Stimulated activated CD4-positive, alpha-beta T cell treated with anti-CD3 and anti-CD28 coated beads, Interleukin-12 subunit alpha, Interleukin-12 subunit beta, amount 100 ng/mL, for 4 hours (primary cell): ENCODE data around the gene PLA2G4F.

ENCODE experiments used
- DNase-seq: peaks from one replicate; pipeline ENCODE4 v3.0.0-alpha.2; 2020

Gene PLA2G4F

GRCh38 chr15:42130246-42130986 is 26.0 kb downstream of the PLA2G4F start:
- no peak for DNase-seq

- no peak for DNase-seq
These were observed 27.1 kb downstream of the PLA2G4F start for GRCh38 chr15:42129364-42129763.

GRCh38 chr15:42128476-42128875 is 28.0 kb downstream of the PLA2G4F start:
- no peak for DNase-seq

- no peak for DNase-seq
These were observed 32.9 kb downstream of the PLA2G4F start for GRCh38 chr15:42123546-42123945.

GRCh38 chr15:42121682-42122081 is 34.8 kb downstream of the PLA2G4F start:
- no peak for DNase-seq

GRCh38 chr15:42121021-42121420 is 35.4 kb downstream of the PLA2G4F start:
- no peak for DNase-seq

GRCh38 chr15:42120285-42120684 is 36.2 kb downstream of the PLA2G4F start:
- DNase-seq: no peak

GRCh38 chr15:42119446-42119760 is 37.0 kb downstream of the PLA2G4F start:
- DNase-seq: no peak

GRCh38 chr15:42118650-42119445 is 37.6 kb downstream of the PLA2G4F start:
- no peak for DNase-seq

- no peak for DNase-seq
These were observed 44.5 kb downstream of the PLA2G4F start for GRCh38 chr15:42111924-42112323.

- no peak for DNase-seq
These were observed 46.1 kb downstream of the PLA2G4F start for GRCh38 chr15:42110367-42110766.

- no peak for DNase-seq
These were observed 47.6 kb downstream of the PLA2G4F start for GRCh38 chr15:42108806-42109205.

- no peak for DNase-seq
These were observed 48.2 kb downstream of the PLA2G4F start for GRCh38 chr15:42108189-42108588.

GRCh38 chr15:42107473-42107872 is 49.0 kb downstream of the PLA2G4F start:
- DNase-seq: no peak

GRCh38 chr15:42106288-42106687 is 50.1 kb downstream of the PLA2G4F start:
- no peak for DNase-seq

- no peak for DNase-seq
These were observed 52.1 kb downstream of the PLA2G4F start for GRCh38 chr15:42104095-42104891.

GRCh38 chr15:42102646-42103235 is 53.7 kb downstream of the PLA2G4F start:
- DNase-seq: no peak

- DNase-seq: no peak
These were observed 54.6 kb downstream of the PLA2G4F start for GRCh38 chr15:42101861-42102260.

GRCh38 chr15:42100021-42100800 is 56.2 kb downstream of the PLA2G4F start:
- DNase-seq: no peak

GRCh38 chr15:42097018-42097417 is 59.4 kb downstream of the PLA2G4F start:
- DNase-seq: no peak

GRCh38 chr15:42094512-42094963 is 61.9 kb downstream of the PLA2G4F start, which contains the start of gene PLA2G4D:
Gene PLA2G4D (minus strand): TSS chr15:42094562. CDS start chr15:42094459, 103 bp downstream.
- no peak for DNase-seq

GRCh38 chr15:42093966-42094365 is 62.5 kb downstream of the PLA2G4F start:
- DNase-seq: no peak
